Measurements from ENCODE around the gene SYT1.

DNA sequence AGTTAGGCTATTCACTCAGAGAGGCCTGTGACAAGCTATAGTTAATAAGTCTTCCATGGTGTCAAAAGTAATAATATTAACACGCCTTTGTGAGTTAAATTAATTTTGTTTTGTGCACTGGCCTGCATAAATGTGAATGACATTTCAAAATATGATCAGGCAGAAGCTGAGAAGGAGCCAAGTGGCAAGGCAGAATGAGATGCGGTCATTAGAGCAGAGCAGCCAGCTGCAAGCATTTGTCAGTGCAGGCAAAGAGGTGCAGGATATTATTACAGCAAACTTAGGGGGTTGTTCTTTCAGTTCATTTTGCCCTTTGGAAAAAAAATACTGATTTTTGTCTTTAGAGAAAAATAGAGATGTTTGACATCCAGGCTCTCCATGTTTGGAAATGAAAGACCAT is 461.6 kb downstream of the SYT1 start:
- no peak for TF ChIP-seq POLR2A (IDR thresholded peaks at IDR 0.05)
- TF ChIP-seq CTCF (IDR thresholded peaks at IDR 0.05) = no peak
